ENCODE measurements around the gene TAGLN2. TPM values are rescaled to one million over a fixed set of nuclear protein-coding genes. Genes with fewer than 3 reads are reported as not detected.
A peak's percentile ranks its signal among the peaks of the same experiment; 100 is the strongest.

TAGLN2 gene
- total RNA-seq, 4 donors from 2014 or later, result 308 to 468 (median 357) TPM

DNA sequence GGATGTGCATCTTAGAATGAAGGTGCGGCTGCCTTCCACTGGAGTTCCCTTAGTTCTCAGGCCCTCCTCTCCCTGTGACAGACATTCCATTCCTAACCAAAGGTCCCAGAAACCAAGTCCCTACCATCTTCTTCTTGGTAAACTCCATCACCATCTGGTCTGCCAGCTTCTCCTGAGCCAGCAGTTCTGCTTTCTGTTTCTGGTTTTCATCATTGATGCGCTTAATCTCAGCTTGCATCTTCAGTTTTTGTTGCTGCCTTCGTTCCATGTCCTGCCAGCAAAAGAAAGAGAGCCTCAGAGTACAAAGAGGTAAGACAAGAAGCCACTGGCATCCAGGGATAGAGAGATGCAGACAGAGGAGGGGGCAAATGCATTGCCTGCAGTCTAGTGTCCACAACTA lies 44.9 kb downstream of the TAGLN2 start:
- H3K27ac ChIP-seq, result peak overlapping the region in 1 of 4 donors; percentile 5
- H3K36me3 ChIP-seq, result no peaks in the 10 kb centered on the region
- no peaks in the 10 kb centered on the region for H3K27me3 ChIP-seq
- no peaks in the 10 kb centered on the region for H3K9me3 ChIP-seq
- peaks cover 5 to 32% (median 16%) of the 10 kb centered on the region in 3 donors for H3K4me1 ChIP-seq
- WGBS, 2 donors, result 69 to 73% methylated on average over 3 of the region's 3 CpGs
- no peak for TF ChIP-seq POLR2A (IDR thresholded peaks at IDR 0.05)
- TF ChIP-seq, protein P1, sequence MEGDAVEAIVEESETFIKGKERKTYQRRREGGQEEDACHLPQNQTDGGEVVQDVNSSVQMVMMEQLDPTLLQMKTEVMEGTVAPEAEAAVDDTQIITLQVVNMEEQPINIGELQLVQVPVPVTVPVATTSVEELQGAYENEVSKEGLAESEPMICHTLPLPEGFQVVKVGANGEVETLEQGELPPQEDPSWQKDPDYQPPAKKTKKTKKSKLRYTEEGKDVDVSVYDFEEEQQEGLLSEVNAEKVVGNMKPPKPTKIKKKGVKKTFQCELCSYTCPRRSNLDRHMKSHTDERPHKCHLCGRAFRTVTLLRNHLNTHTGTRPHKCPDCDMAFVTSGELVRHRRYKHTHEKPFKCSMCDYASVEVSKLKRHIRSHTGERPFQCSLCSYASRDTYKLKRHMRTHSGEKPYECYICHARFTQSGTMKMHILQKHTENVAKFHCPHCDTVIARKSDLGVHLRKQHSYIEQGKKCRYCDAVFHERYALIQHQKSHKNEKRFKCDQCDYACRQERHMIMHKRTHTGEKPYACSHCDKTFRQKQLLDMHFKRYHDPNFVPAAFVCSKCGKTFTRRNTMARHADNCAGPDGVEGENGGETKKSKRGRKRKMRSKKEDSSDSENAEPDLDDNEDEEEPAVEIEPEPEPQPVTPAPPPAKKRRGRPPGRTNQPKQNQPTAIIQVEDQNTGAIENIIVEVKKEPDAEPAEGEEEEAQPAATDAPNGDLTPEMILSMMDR (IDR thresholded peaks at IDR 0.05), result no peak
- no peak overlapping the region for H3K4me3 ChIP-seq
- intact Hi-C loops (cut with DNase I), result no loop called here
- DNase-seq, result no peak

DNA sequence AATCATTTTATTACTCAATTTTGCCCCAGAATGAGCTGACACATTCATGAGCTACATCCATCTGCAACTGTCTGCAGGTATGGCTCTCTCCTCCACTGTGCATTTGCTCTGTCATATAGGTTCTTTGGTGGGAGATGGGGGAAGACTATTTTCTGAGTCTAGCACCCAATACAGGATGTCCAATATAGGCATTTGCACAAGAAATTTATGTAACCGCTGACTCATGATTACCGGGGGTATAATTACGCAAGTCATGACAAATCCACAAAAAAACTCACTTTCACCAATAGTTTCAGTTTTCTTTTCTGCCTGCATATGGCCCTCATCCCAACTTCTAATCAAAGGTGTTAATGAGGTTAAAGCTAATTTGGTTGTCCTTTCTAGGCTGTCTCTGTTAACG lies 45.3 kb downstream of the TAGLN2 start:
- no peak for DNase-seq
- intact Hi-C loops (cut with DNase I), result no loop called here
- Histone ChIP-seq H3K36me3 (no peaks in the 10 kb centered on the region), H3K27me3 (no peaks in the 10 kb centered on the region), H3K9me3 (no peaks in the 10 kb centered on the region), H3K27ac (peak overlapping the region in 1 of 4 donors; percentile 5), H3K4me3 (no peak overlapping the region), H3K4me1 (peaks cover 5 to 32% (median 16%) of the 10 kb centered on the region in 3 donors)
- TF ChIP-seq, protein P1 (IDR thresholded peaks at IDR 0.05), result no peak
- TF ChIP-seq POLR2A (IDR thresholded peaks at IDR 0.05), result no peak
- 33 to 43% methylated on average over 4 of the region's 4 CpGs for WGBS, 2 donors

DNA sequence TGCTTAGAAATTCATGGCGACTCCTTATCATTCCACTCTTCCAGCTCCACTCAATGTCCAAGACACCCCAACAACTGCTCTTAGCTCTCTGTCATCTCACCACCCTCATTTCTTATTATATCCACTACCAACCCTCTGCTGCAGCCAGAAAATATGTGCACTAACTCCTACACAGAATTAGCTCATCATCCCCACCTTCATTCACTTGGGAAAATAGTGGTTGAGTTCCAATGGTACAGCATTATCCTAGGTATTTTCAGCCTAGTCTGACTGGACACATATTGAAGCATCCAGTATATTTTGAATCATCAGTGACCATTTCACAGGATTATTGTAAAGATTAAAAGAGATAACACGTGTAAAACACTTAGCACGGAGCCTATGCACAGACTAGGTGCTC lies 46.2 kb downstream of the TAGLN2 start:
- Histone ChIP-seq H3K27me3 (no peaks in the 10 kb centered on the region), H3K4me1 (peaks cover 5 to 32% (median 16%) of the 10 kb centered on the region in 3 donors), H3K36me3 (no peaks in the 10 kb centered on the region), H3K9me3 (no peaks in the 10 kb centered on the region), H3K4me3 (no peak overlapping the region), H3K27ac (no peak overlapping the region)
- no peak for DNase-seq
- 75 to 86% methylated on average over 3 of the region's 3 CpGs for WGBS, 2 donors
- intact Hi-C loops (cut with DNase I), result no loop called here
- TF ChIP-seq POLR2A (IDR thresholded peaks at IDR 0.05), result no peak
- TF ChIP-seq, protein P1 (IDR thresholded peaks at IDR 0.05), result no peak

DNA sequence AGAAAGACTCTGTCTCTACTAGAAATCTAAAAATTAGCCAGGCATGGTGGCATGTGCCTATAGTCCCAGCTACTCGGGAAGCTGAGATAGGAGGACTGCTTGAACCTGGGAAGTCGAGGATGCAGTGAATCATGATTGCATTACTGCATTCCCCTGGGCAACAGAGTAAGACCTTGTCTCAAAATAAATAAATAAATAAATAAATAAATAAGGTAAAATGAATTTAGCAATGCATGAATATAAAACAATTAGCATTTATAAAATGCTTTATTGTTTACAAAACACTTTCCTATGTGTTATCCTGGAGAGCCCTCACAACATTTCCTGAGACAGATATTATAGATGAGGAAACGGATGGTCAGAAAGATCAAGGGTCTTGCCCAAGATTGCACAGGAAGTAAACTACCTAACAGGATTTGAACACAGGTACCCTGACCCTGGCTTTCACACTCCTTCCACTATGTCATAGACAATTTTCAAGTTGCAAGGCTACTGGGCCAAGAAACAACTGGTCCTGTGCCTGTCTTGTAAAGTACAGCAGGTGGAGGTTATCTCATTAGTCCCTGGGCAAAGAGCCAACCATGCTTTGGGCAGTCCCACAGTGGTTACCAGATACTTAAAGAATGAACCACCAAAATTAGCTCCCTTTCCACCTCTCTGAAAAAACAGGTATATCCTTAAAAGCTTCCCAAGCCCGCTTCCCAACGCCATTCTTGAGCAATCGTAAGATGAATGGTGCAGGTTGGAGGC lies 47.4 kb downstream of the TAGLN2 start:
- Histone ChIP-seq H3K27me3 (peaks cover 0 to 4% (median 0%) of the 10 kb centered on the region in 4 donors), H3K9me3 (no peaks in the 10 kb centered on the region), H3K36me3 (no peaks in the 10 kb centered on the region), H3K4me1 (peaks cover 5 to 35% (median 15%) of the 10 kb centered on the region in 3 donors), H3K4me3 (no peak overlapping the region), H3K27ac (no peak overlapping the region)
- DNase-seq, result no peak
- TF ChIP-seq, protein P1 (IDR thresholded peaks at IDR 0.05), result no peak
- no peak for TF ChIP-seq POLR2A (IDR thresholded peaks at IDR 0.05)
- intact Hi-C loops (cut with DNase I), result no loop called here
- 92 to 96% methylated on average over 5 to 6 of the region's 6 CpGs for WGBS, 2 donors

DNA sequence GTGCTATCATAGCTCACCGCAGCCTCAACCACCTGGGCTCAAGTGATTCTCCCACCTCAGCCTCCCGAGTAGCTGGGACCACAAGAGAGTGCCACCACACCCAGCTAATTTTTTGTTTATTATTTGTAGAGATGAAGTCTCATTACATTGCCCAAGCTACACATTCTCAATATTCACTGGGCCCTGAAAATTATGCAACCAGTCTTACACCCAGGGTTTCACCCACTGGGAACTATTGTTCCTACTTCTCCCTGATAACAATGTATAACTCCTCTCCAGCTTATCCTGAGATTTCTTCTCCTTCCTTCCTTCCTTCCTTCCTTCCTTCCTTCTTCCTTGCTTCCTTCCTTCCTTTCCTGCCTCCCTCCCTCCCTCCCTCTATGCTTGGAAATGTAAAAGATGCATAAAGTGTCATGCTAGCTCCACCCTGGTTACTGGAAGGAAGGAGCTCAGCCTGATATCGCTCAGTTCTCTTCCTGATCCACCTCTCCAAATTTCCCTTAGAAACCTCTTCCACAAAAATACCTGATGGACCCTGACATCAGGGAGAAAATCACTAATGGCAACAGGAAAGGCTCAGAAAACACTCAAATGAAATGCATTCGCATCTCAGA lies 51.7 kb downstream of the TAGLN2 start:
- H3K9me3 ChIP-seq, result no peaks in the 10 kb centered on the region
- peaks cover 0 to 27% (median 0%) of the 10 kb centered on the region in 4 donors for H3K27me3 ChIP-seq
- H3K4me1 ChIP-seq, result peaks cover 10 to 38% (median 16%) of the 10 kb centered on the region in 3 donors
- no peaks in the 10 kb centered on the region for H3K36me3 ChIP-seq
- no peak overlapping the region for H3K4me3 ChIP-seq
- no peak for DNase-seq
- no peak for TF ChIP-seq POLR2A (IDR thresholded peaks at IDR 0.05)
- TF ChIP-seq, protein P1 (IDR thresholded peaks at IDR 0.05), result no peak
- 84 to 87% methylated on average over 4 of the region's 4 CpGs for WGBS, 2 donors
- no peak overlapping the region for H3K27ac ChIP-seq
- intact Hi-C loops (cut with DNase I), result no loop called here
